A673 (cell line): Measurements from ENCODE around the gene CRK. TPM values are rescaled to one million over a fixed set of nuclear protein-coding genes. Genes with fewer than 3 reads are reported as not detected.

Experiments used
- BruUV-seq: library from RNA; stranded (reverse); fragments of 400-500 nt; replicated peaks from 2 replicates; lab custom pipeline; 2021; lab: Mats Ljungman, UMichigan
- CTCF ChIA-PET: fragments of 300-600 bp; sonication (Branson Sonifier 250); formaldehyde crosslinking; loops from one replicate; lab custom pipeline; 2022; ENCODE audit warnings: antibody characterized with exemption; lab: Charles Lee
- POLR2A ChIA-PET: fragments of 300-600 bp; sonication (Branson Sonifier 250); formaldehyde crosslinking; loops from one replicate; lab custom pipeline; 2022; ENCODE audit warnings: antibody characterized with exemption; ENCODE audit not compliant: low non-redundant PET; lab: Charles Lee
- DNase-seq: peaks from one replicate; pipeline ENCODE4 v3.0.0-alpha.2; 2015; ENCODE audit warnings: low spot score
- H3K27ac ChIP-seq: fragments of 200-600 bp; sonication (generic); 2 replicates; pipeline ENCODE4 v1.5.1; 2016; ENCODE audit warnings: mixed run types, low read depth, mild to moderate bottlenecking, mixed read lengths, antibody characterized with exemption, low read length; ENCODE audit not compliant: poor library complexity, severe bottlenecking
- H3K27me3 ChIP-seq: fragments of 200-600 bp; sonication (generic); replicated peaks from 2 replicates; pipeline ENCODE4 v1.6.1; 2017; ENCODE audit warnings: mixed run types, low read depth, mild to moderate bottlenecking, mixed read lengths, antibody characterized with exemption, low read length; ENCODE audit not compliant: insufficient read depth, poor library complexity
- H3K36me3 ChIP-seq: fragments of 200-600 bp; sonication (generic); 2 replicates; pipeline ENCODE4 v1.6.1; 2016; ENCODE audit warnings: mixed run types, mild to moderate bottlenecking, mixed read lengths, antibody characterized with exemption, low read length; ENCODE audit not compliant: insufficient read depth, poor library complexity, severe bottlenecking
- H3K4me1 ChIP-seq: fragments of 200-600 bp; sonication (generic); 2 replicates; pipeline ENCODE4 v1.6.1; 2017; ENCODE audit warnings: mixed run types, mild to moderate bottlenecking, mixed read lengths, antibody characterized with exemption, low read length; ENCODE audit not compliant: insufficient read depth, poor library complexity, severe bottlenecking
- H3K4me3 ChIP-seq: fragments of 200-600 bp; sonication (generic); 2 replicates; pipeline ENCODE4 v1.5.1; 2016; ENCODE audit warnings: low read depth, mixed run types, mild to moderate bottlenecking, mixed read lengths, low read length; ENCODE audit not compliant: poor library complexity, severe bottlenecking
- H3K9me3 ChIP-seq: fragments of 200-600 bp; sonication (generic); 2 replicates; pipeline ENCODE4 v1.6.1; 2016; ENCODE audit warnings: mixed run types, low read depth, mild to moderate bottlenecking, mixed read lengths, antibody characterized with exemption, low read length; ENCODE audit not compliant: poor library complexity, severe bottlenecking
- EZH2 ChIP-seq: fragments of 200-600 bp; sonication (generic); IDR thresholded peaks from 2 replicates; pipeline ENCODE4 v1.6.1; 2017; ENCODE audit warnings: borderline replicate concordance, low read depth, mild to moderate bottlenecking, mixed read lengths, antibody characterized with exemption, low read length; ENCODE audit not compliant: poor library complexity, severe bottlenecking
- intact Hi-C: fragments of 100-400 bp; cut with micrococcal nuclease; formaldehyde crosslinking; loops from one replicate; pipeline ENCODE4 v1.10.0; 2022; ENCODE audit not compliant: unreplicated experiment
- total RNA-seq: library from RNA; stranded (reverse); gene quantifications from 2 replicates; pipeline ENCODE4 v1.2.3, GENCODE V29; 2021
- TF ChIP-seq, protein P1 (sequence below): fragments of 300-800, 200-600 bp; sonication (generic); conservative IDR thresholded peaks from 2 replicates; pipeline ENCODE4 v1.5.1; 2017; ENCODE audit warnings: low read depth, mild to moderate bottlenecking, antibody characterized with exemption, low read length, moderate library complexity, mixed read lengths

The CRK gene
- total RNA-seq, 1 experiment from 2014 or later, result 85.9 TPM

DNA sequence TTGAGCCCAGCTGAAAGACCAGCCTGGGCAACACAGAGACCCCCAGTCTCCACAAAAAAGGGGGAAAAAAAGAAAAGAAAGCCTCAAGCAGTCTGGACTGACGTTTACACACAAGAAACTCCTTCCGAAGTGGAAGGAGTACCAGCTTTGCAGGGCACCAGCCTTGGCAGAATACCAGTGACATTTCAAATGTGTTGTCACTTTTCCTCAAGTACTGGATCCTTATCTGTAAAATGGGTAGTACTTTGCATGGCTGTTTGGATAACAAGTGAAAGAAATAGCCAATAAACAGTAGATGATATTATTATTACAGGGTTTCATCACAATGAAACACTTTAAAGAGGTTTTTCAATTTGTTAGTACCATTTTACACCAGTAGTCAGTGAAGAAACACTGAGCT, 70.2 kb downstream of the CRK start:
- no TSS peak for BruUV-seq
- no peaks in the 10 kb centered on the region for H3K27me3 ChIP-seq
- TF ChIP-seq, protein P1, sequence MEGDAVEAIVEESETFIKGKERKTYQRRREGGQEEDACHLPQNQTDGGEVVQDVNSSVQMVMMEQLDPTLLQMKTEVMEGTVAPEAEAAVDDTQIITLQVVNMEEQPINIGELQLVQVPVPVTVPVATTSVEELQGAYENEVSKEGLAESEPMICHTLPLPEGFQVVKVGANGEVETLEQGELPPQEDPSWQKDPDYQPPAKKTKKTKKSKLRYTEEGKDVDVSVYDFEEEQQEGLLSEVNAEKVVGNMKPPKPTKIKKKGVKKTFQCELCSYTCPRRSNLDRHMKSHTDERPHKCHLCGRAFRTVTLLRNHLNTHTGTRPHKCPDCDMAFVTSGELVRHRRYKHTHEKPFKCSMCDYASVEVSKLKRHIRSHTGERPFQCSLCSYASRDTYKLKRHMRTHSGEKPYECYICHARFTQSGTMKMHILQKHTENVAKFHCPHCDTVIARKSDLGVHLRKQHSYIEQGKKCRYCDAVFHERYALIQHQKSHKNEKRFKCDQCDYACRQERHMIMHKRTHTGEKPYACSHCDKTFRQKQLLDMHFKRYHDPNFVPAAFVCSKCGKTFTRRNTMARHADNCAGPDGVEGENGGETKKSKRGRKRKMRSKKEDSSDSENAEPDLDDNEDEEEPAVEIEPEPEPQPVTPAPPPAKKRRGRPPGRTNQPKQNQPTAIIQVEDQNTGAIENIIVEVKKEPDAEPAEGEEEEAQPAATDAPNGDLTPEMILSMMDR, result no peak
- no peak for TF ChIP-seq EZH2
- intact Hi-C loops, result no loop called here
- peaks cover 38% of the 10 kb centered on the region for H3K4me1 ChIP-seq
- peaks cover 9% of the 10 kb centered on the region for H3K36me3 ChIP-seq
- ChIA-PET POLR2A (no interaction called here), CTCF (no interaction called here)
- H3K27ac ChIP-seq, result no peak overlapping the region
- no peak for DNase-seq
- no peak overlapping the region for H3K4me3 ChIP-seq
- H3K9me3 ChIP-seq, result no peaks in the 10 kb centered on the region

DNA sequence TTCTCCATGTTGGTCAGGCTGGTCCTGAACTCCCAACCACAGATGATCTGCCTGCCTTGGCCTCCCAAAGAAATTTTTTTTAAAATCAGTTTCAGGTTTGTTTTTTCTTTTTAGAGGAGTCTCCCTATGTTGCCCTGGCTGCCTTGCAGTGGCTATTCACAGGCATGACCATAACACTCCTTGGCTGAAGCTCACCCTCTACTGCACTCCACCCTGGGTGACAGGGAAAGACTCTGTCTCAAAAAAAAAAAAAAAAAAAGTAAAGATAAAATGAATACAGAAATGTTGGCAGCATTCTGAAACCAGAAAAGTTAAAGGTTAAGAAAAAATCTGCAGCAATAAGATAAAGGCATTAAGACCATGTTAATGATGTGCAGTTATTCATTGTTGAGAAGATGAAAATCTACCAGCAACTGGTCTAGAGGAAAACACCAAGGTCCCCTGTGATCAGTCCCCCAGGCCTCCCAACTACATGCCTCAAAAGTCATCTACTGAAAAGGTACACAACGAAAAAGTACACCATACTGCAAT, 71.1 kb downstream of the CRK start:
- Histone ChIP-seq H3K36me3 (peaks cover 9% of the 10 kb centered on the region), H3K27me3 (no peaks in the 10 kb centered on the region), H3K4me1 (peaks cover 38% of the 10 kb centered on the region), H3K9me3 (no peaks in the 10 kb centered on the region), H3K27ac (no peak overlapping the region), H3K4me3 (no peak overlapping the region)
- no peak for DNase-seq
- ChIA-PET POLR2A (no interaction called here), CTCF (no interaction called here)
- TF ChIP-seq EZH2, result no peak
- BruUV-seq, result no TSS peak
- intact Hi-C loops, result no loop called here

DNA sequence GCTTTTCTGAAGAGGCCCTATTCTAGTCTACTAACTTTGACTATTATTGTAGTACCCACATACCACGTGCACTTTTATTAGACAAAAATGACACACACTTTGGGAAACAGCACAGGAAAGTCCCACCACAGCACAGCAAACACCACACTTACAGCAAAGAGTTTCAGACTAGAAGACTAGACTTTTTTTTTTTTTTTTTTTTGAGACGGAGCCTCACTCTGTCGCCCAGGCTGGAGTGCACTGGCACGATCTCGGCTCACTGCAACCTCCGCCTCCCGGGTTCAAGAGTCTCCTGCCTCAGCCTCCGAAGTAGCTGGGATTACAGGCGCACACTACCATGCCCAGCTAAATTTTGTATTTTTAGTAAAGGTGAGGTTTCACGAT, 76.1 kb downstream of the CRK start:
- intact Hi-C loops, result no loop called here
- Histone ChIP-seq H3K27me3 (no peaks in the 10 kb centered on the region), H3K4me1 (peaks cover 60% of the 10 kb centered on the region), H3K4me3 (no peak overlapping the region), H3K27ac (no peak overlapping the region), H3K36me3 (peaks cover 13% of the 10 kb centered on the region), H3K9me3 (no peaks in the 10 kb centered on the region)
- ChIA-PET POLR2A (no interaction called here), CTCF (interaction anchor here (1.8 kb wide), 1 partner anchor 15 kb away, joined by 6 read pairs; no protein-coding TSS in a partner anchor)
- BruUV-seq, result no TSS peak
- TF ChIP-seq EZH2, result no peak
- TF ChIP-seq, protein P1, result no peak
- DNase-seq, result no peak
